Gastrocnemius medialis (tissue), 4 donors: ENCODE results near the gene PAPSS2.

Experiments
- POLR2A ChIP-seq, 2 donors: fragments of 450-650 bp; IDR thresholded peaks; one replicate each; pipeline ENCODE4 v1.6.1; 2017; ENCODE audit warnings: antibody characterized with exemption in 2 of 2, mild to moderate bottlenecking in 2 of 2, moderate library complexity in 2 of 2
- TF ChIP-seq, protein P1 (sequence below), 5 experiments: fragments of 450-650 bp in 3 of 5; fragments of 200-600 bp in 2 of 5; sonication (generic) in 2 of 5; IDR thresholded peaks in 4 of 5; conservative IDR thresholded peaks in 1 of 5; 1 replicate in 4 of 5; 2 replicates in 1 of 5; pipeline ENCODE4 v1.5.1; 2016 to 2019; ENCODE audit warnings: antibody characterized with exemption in 5 of 5, mild to moderate bottlenecking in 3 of 5, moderate library complexity in 3 of 5

DNA sequence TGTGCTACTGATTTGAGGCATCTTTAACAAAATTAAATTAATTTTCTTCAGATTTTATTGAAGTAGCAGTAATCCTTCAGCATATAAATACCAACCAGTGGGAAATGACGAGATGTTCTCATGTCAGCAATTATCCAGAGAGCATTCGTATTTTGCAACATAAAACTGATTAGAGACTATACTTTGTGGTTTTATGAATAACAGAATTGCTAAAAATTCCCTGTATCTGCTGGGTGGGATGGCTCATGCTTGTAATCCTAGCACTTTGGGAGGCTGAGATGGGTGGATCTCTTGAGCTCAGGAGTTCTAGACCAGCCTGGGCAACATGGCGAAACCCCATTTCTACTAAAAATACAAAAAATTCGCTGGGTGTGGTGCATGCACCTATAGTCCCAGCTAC is 101.5 kb downstream of the PAPSS2 start:
- TF ChIP-seq, protein P1, sequence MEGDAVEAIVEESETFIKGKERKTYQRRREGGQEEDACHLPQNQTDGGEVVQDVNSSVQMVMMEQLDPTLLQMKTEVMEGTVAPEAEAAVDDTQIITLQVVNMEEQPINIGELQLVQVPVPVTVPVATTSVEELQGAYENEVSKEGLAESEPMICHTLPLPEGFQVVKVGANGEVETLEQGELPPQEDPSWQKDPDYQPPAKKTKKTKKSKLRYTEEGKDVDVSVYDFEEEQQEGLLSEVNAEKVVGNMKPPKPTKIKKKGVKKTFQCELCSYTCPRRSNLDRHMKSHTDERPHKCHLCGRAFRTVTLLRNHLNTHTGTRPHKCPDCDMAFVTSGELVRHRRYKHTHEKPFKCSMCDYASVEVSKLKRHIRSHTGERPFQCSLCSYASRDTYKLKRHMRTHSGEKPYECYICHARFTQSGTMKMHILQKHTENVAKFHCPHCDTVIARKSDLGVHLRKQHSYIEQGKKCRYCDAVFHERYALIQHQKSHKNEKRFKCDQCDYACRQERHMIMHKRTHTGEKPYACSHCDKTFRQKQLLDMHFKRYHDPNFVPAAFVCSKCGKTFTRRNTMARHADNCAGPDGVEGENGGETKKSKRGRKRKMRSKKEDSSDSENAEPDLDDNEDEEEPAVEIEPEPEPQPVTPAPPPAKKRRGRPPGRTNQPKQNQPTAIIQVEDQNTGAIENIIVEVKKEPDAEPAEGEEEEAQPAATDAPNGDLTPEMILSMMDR (IDR thresholded peaks at IDR 0.05 in 4 of 5, conservative IDR thresholded peaks at IDR 0.05 in 1 of 5) = no peak
- TF ChIP-seq POLR2A (IDR thresholded peaks at IDR 0.05) = no peak
